HG02623 (cell line): ENCODE data around the gene FSIP1.

Experiments
- ATAC-seq: cut with Tn5 transposase; IDR thresholded peaks from one replicate; pipeline ENCODE4 v1.9.1; 2021; ENCODE audit warnings: moderate library complexity; ENCODE audit not compliant: unreplicated experiment

The FSIP1 gene

DNA sequence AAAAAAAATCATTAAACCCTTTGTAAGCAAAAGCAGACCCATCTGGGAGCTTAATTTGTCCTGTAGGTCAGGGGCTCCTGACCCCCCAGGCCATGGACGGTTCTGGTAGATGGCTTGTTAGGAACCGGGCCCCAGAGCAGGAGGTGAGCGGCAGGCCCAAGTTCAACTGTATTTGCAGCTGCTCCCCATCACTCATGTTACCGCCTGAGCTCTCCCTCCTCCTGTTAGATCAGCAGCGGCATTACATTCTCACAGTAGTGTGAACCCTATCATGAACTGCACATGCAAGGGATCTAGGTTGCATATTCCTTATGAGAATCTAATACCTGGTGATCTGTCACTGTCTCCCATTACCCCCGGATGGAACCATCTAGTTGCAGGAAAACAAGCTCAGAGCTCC lies 60.7 kb downstream of the FSIP1 start:
- ATAC-seq: no peak

DNA sequence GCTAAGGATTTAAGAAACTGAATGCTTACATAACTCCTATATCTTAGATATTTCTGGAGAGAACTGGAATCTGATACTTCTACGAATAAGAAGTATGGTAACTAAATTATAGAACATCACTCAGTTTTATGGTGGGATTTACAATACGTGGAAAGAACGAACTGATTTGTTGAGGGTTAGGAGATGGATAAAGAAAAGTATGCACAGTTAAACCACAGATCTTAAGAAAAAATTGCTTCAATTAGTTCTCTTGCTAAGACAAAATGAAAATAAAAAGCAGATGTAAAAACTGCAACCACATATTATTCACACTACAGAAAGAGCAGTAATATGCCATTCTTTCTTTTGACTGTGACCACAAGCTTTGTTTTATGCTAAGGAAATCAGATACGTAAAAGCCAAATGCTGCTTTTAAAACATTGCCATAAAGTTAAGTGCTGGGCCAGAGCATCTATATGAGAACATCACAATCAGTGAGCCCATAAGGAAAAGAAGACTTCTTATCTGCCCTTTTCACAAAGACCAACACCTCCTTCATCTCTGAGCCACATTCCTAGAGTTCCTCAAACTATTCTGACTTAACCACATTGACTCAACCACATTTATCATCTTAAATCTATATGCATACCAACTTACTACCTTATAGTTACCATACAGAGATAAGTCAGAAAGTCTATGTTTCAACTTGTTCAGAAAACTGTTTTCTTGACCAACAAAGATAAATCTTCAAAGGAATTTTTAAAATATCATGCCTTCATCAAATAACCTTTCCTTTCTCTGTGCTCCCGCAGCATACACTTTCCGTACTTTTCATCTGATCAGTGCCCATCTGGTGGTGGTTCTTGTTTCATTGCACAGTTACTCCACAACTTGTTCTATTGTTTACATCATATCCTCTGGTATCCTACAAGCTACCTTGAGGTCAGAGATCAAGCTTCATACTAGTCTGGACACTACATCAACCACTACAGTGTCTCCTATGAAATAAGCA lies 61.7 kb downstream of the FSIP1 start:
- ATAC-seq: no peak

DNA sequence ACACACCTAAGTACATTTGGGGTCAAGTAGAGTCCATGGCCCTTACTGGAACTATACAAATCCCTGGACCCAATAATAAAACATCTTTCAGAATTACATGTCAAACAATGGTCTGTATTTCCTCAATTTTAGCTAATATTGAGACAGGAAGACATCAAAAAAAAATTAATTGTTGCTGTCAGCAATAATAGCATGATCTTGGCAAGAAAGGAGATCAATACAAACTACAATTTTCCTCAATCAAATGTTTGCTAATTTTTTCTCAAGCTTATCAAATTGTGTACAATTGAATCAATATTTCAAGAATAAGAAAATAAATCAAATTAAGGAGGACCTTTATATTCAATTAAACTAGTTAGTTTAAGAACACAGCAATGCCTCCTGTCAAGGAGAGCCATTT lies 62.6 kb downstream of the FSIP1 start:
- ATAC-seq: no peak

DNA sequence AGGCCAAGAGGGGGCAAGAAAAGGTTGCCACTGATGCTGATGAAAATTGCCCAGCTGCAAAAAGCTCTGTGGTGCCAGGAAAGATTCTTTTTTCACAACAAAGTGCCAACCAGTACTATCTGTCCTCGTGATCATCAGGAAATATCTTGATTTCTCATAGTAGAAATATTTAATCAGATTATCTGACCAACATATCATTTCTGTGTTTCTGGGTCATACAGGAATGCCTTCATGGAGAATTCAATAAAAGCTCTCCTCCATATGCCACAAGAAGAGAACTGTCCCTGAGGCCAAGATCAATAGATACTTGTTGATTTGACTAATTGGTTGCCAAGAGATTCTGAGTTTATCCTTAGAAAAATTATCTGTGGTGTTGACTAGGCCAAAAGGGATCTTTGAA lies 63.5 kb downstream of the FSIP1 start:
- ATAC-seq: no peak

DNA sequence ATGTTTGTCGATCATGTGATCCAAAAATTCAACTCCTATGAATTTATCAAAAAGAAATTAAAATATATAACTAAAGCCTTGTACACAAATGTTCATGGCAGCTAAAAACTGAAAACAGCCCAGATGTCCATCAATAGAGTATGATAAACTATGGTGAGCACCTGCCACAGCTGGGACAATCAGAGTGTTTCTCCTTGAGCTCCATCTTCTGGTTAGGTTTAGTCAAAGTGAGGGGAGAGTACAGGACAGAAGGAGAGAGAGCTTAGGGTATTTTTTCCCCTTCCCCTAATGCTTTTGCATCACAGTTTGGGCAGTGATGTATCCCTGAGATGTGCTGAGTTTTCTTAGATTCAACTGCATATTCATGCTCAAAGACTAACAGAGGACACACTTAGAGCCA lies 65.5 kb downstream of the FSIP1 start:
- no peak for ATAC-seq

GRCh38 chr15:39714251-39714650 lies 68.4 kb downstream of the FSIP1 start:
- no peak for ATAC-seq

DNA sequence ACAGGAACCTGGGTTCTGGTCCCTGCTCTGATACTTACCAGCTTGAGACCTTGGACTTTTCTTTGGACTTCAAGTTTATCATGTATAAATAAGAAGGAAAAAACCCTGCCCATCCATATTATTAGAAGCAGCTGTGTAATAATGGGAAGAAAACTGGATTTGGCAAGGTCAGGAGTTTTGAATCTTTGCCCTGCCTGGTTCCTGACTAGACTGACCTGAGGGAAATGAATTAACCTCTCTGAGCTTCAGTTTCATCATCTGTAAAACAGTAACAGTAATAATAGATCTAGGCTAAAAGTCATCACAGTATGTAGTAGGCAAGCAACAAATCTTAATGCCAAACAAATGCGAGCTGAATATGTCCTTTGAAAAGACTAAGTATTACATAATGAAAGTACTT lies 68.8 kb downstream of the FSIP1 start:
- no peak for ATAC-seq

GRCh38 chr15:39710681-39711080 lies 72.0 kb downstream of the FSIP1 start:
- ATAC-seq: no peak

- ATAC-seq: no peak
These were observed 72.7 kb downstream of the FSIP1 start for GRCh38 chr15:39709941-39710340.

DNA sequence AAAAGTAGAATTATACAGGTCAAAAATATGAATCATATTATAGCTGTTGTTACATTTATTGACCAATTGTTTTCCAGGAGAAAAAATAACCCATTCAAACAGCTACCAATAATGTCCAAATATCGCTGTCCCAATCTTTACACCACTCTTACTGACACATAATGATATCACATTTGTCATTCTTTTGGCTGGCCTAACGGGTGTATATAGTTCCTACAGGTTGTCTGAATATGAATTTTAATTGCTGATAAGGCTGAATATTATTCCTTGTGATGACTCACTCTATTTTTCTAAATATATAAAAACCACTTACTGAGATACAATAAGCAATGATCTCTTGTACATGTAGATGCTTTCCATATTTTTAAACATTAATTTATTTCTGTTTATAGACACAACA lies 76.4 kb downstream of the FSIP1 start:
- no peak for ATAC-seq

- no peak for ATAC-seq
These were observed 78.0 kb downstream of the FSIP1 start for GRCh38 chr15:39704689-39705088.

GRCh38 chr15:39704235-39704634 lies 78.4 kb downstream of the FSIP1 start:
- no peak for ATAC-seq

- no peak for ATAC-seq
These were observed 80.7 kb downstream of the FSIP1 start for GRCh38 chr15:39701988-39702387.

DNA sequence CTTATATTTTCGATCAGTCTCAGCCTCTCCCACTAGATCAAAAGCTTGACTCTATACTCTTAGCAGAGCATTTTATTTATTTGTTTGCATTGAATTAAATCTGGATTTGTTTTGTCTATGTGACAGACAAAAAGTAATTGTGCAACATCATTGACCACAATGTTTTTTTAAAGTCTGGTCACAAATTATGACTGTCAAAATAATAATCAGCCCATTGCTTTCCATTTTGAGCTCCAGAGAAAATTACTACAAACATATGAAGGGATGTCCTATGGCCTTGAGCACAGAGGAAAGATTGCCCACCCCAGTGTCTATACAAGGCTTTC lies 82.3 kb downstream of the FSIP1 start:
- no peak for ATAC-seq

GRCh38 chr15:39699516-39700374 lies 82.9 kb downstream of the FSIP1 start:
- ATAC-seq: no peak

- ATAC-seq: no peak
These were observed 83.9 kb downstream of the FSIP1 start for GRCh38 chr15:39698444-39699390.

- ATAC-seq: no peak
These were observed 85.1 kb downstream of the FSIP1 start for GRCh38 chr15:39697509-39697908.

DNA sequence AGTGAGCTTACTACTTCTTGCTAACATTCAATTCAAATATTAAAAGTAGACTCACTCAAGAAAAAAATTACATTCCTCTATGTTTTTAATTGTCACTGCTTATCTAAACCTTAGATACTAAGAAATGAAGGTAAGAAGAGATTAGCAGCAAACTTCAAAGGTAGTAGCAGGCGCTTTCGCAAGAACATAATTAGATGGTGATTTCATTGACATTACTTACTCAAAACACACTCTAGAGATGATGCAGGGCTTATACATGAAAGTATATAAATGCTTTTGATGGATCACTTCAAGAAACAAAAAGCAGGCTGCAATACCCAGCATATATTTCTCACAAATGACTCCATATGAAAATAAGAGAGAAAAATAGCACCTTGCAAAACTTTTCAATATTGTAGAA lies 86.8 kb downstream of the FSIP1 start:
- ATAC-seq: no peak

DNA sequence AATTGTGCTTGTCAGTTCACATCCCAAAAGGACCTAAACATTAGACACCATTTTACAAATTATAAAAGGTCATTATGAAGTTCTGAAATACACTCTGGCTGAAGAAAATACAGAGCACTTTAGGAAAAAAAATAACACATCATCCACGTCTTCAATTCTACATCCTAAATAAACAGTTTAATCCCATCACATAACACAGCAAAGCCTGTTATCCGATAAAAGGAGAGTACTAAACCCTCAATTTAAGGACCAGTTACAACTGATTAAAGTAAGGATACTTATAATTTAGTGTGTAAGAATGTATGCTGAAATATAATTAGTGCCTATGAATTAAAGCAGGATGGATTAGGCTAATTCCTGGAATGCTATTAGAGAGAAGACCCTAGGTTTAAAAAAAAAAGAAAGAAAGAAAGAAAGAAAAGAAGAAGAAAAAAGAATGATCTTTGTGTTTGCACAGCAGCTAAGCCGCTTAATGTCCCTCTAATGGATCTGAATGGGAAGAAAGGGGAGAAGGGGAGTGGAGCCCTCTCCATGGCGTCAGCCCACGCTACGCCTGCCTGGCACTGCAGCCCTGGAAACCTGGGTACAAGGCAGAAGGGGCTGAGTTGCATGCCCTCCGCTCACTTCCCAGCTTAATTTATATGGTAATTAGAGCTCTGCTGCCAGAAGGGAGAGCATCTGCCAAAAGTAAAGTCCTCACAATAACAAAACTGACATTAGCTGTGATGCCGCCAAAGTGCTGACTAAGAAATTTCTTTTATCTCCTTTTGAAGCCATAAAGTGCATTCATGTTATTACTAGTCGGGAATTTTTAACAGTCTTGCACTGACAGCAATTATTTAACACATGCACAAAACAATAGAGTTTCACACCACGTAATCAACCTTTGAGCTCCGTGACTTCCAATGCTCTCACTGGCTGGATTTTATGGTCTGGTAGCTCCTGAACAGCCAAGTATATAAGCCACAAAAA lies 90.0 kb downstream of the FSIP1 start:
- no peak for ATAC-seq
